ENCODE data around the gene RPRD1B.
A peak's percentile ranks its signal among the peaks of the same experiment; 100 is the strongest.

Gene RPRD1B

DNA sequence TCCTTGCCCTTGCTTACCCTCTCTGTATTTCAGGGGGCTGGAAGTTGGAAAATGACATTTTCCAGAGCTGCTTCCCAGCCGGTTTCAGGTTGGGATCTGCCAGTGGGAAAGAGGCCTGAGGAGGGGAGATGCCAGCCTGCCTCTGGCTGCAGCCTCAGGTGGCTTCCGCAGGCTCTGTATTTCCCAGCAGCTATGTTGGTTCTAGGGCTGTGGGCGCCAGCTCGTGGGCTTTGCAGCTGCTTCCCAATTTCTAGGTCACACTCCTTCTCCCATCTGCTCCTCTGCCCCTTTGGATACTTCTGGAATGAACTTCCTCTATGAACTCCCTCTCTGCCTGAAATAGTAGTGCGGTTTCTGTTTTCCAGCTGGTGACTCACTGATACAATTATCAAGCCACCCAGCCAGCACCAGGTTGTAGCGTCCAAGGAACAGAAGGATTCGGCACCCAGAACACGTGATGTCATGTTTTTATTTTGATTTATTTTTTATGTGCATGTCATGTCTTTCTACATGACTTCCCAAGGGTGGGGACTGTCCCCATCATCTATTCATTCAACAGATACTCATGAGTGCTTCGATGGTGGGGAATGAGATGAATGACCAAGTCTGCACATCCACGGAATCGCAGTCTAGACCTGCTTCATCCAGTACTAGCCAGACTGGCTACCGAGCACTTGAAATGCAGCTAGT, 93.5 kb downstream of the RPRD1B start:
- Histone ChIP-seq H3K9me3 (ENCODE audit: control insufficient read depth in 1 of 2, low read length in 2 of 2) (no peaks in the 10 kb centered on the region), H3K27me3 (ENCODE audit: control insufficient read depth in 1 of 2, insufficient read depth in 2 of 2, low read length in 2 of 2) (no peaks in the 10 kb centered on the region), H3K27ac (ENCODE audit: low read depth, low read length) (peak overlapping the region; percentile 61), H3K4me3 (ENCODE audit: low read depth in 1 of 2, low read length in 2 of 2) (no peak overlapping the region), H3K36me3 (ENCODE audit: control insufficient read depth in 1 of 2, insufficient read depth in 2 of 2, low read length in 2 of 2) (peaks cover 0 to 11% of the 10 kb centered on the region in 2 donors), H3K4me1 (ENCODE audit: control insufficient read depth in 1 of 2, insufficient read depth in 2 of 2, low read length in 2 of 2) (peaks cover 18 to 30% of the 10 kb centered on the region in 2 donors), H3K9ac (ENCODE audit: low read depth in 1 of 2, low read length in 2 of 2) (no peak overlapping the region)

DNA sequence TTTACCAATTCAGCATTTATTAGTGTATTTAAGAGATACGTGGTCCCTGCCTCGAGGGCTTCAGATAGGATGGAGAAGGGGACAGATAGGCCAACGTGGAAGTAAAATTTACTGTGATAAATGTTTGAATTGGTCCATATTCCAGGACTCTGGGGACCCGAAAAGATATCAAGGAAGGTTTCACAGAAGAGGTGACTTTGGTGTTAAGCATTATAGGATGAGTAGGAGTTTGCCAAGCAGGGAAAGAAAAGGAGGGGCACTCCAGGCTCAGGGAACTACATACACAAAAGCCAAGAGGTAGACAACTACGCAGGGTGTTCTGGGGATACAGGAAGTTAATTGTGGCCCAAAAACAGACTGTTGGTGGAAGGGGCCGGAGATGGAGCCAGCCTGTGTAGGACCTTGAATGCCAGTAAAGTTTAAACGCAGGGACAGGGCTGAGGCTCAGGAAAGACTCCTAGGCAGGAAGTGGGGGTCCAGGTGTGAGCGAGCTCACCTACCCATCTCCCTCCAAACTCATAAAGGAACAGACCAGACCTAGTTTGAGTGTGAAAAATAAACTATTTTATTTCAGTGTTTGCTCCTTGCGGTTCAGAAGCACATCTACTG, 94.5 kb downstream of the RPRD1B start:
- Histone ChIP-seq H3K4me1 (ENCODE audit: control insufficient read depth in 1 of 2, insufficient read depth in 2 of 2, low read length in 2 of 2) (peaks cover 18 to 30% of the 10 kb centered on the region in 2 donors), H3K4me3 (ENCODE audit: low read depth in 1 of 2, low read length in 2 of 2) (no peak overlapping the region), H3K9me3 (ENCODE audit: control insufficient read depth in 1 of 2, low read length in 2 of 2) (no peaks in the 10 kb centered on the region), H3K9ac (ENCODE audit: low read depth in 1 of 2, low read length in 2 of 2) (no peak overlapping the region), H3K36me3 (ENCODE audit: control insufficient read depth in 1 of 2, insufficient read depth in 2 of 2, low read length in 2 of 2) (peaks cover 0 to 11% of the 10 kb centered on the region in 2 donors), H3K27ac (ENCODE audit: low read depth, low read length) (no peak overlapping the region), H3K27me3 (ENCODE audit: control insufficient read depth in 1 of 2, insufficient read depth in 2 of 2, low read length in 2 of 2) (no peaks in the 10 kb centered on the region)

DNA sequence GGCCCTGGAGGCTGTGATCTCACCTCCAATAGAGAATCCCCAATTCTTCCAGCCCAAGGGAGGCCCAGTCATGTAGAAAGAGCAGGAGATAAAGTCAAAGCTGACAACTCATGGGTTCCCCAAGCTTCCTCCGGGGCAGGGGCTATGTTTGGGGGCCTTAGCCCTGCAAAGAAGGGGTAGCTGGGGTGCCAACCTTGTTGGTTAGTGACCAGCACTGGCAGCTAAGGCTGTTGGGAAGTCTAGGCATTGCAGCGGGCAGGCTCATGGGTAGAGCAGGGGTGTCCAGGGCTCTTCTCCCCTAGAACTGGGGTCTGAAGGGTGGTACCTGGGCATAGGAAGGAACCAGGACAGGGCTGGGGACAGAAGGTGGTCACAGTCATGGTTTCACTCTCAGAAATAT, 95.1 kb downstream of the RPRD1B start:
- peaks cover 18 to 26% of the 10 kb centered on the region in 2 donors for H3K4me1 ChIP-seq (ENCODE audit: control insufficient read depth in 1 of 2, insufficient read depth in 2 of 2, low read length in 2 of 2)
- no peak overlapping the region for H3K27ac ChIP-seq (ENCODE audit: low read depth, low read length)
- no peak overlapping the region for H3K4me3 ChIP-seq (ENCODE audit: low read depth in 1 of 2, low read length in 2 of 2)
- peaks cover 0 to 11% of the 10 kb centered on the region in 2 donors for H3K36me3 ChIP-seq (ENCODE audit: control insufficient read depth in 1 of 2, insufficient read depth in 2 of 2, low read length in 2 of 2)
- H3K9me3 ChIP-seq (ENCODE audit: control insufficient read depth in 1 of 2, low read length in 2 of 2) = no peaks in the 10 kb centered on the region
- H3K27me3 ChIP-seq (ENCODE audit: control insufficient read depth in 1 of 2, insufficient read depth in 2 of 2, low read length in 2 of 2) = no peaks in the 10 kb centered on the region
- no peak overlapping the region for H3K9ac ChIP-seq (ENCODE audit: low read depth in 1 of 2, low read length in 2 of 2)

DNA sequence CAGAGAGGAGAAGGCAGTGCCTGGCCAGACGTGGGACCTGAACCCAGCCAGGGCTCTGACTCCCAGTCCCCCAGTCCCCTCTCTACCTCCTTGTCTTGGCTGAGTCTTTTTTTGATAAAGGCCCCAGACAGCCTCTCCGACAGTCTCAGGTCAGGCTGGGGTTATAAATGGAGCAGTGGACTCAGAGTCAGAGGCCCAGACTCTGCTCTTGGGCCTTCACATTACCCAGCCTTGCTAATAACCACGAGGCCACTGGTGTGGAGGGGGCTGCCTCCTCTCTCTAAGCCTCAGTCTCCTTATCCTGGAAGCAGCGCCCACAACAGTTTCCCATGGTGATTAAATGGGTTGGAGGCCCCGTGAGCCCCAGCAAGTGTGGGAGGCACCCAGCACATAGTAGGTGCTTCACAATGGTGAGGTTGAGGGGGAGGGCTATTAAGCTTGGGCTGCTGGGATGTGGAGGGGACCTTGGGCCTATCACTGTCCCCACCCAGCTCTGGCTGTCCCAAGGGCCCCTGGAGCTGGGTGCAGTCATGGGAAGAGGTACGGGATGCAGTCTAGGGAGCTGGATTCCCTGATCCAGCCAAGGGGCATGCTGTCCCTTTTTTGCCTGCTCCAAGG, 95.8 kb downstream of the RPRD1B start:
- Histone ChIP-seq H3K36me3 (ENCODE audit: control insufficient read depth in 1 of 2, insufficient read depth in 2 of 2, low read length in 2 of 2) (peaks cover 0 to 11% of the 10 kb centered on the region in 2 donors), H3K27ac (ENCODE audit: low read depth, low read length) (no peak overlapping the region), H3K9ac (ENCODE audit: low read depth in 1 of 2, low read length in 2 of 2) (no peak overlapping the region), H3K4me1 (ENCODE audit: control insufficient read depth in 1 of 2, insufficient read depth in 2 of 2, low read length in 2 of 2) (peaks cover 18 to 26% of the 10 kb centered on the region in 2 donors), H3K27me3 (ENCODE audit: control insufficient read depth in 1 of 2, insufficient read depth in 2 of 2, low read length in 2 of 2) (no peaks in the 10 kb centered on the region), H3K4me3 (ENCODE audit: low read depth in 1 of 2, low read length in 2 of 2) (no peak overlapping the region), H3K9me3 (ENCODE audit: control insufficient read depth in 1 of 2, low read length in 2 of 2) (no peaks in the 10 kb centered on the region)

DNA sequence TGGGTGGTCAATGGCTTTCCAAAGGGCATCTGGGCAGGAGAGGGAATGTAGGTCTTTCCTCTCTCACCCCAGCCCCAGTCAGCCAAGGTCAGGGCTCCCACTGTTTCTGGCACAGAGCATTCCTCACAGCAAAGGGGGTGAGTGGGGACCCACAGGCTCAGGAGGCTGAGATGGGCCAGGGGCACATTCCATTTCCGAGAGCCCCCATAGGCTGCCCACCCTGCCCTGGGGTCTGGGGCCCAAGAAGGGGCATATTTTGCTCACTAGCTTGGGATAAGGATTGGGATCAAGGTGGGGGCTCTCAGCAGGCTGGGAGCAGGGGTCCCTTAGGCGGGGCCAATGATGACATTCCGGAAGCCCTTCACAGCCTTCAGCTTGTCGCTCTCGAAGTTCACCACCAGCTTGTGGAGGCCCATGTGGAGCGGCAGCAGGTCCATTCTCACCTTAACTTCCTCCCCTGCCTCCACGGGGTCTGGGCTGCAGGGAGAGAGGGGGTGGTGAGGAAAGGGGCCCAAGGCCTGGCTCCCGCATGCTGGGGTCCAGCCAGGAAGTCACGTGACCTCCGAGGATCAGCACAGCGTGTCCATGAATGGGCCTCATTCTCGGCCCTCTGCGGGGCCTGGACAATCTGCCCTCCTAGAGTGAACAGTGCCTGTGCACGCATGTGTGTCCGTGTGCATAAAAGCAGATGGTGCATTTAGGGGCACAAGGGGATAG, 96.5 kb downstream of the RPRD1B start:
- Histone ChIP-seq H3K4me1 (ENCODE audit: control insufficient read depth in 1 of 2, insufficient read depth in 2 of 2, low read length in 2 of 2) (peaks cover 18 to 23% of the 10 kb centered on the region in 2 donors), H3K9me3 (ENCODE audit: control insufficient read depth in 1 of 2, low read length in 2 of 2) (no peaks in the 10 kb centered on the region), H3K9ac (ENCODE audit: low read depth in 1 of 2, low read length in 2 of 2) (no peak overlapping the region), H3K36me3 (ENCODE audit: control insufficient read depth in 1 of 2, insufficient read depth in 2 of 2, low read length in 2 of 2) (peaks cover 0 to 11% of the 10 kb centered on the region in 2 donors), H3K27ac (ENCODE audit: low read depth, low read length) (no peak overlapping the region), H3K4me3 (ENCODE audit: low read depth in 1 of 2, low read length in 2 of 2) (no peak overlapping the region), H3K27me3 (ENCODE audit: control insufficient read depth in 1 of 2, insufficient read depth in 2 of 2, low read length in 2 of 2) (no peaks in the 10 kb centered on the region)

DNA sequence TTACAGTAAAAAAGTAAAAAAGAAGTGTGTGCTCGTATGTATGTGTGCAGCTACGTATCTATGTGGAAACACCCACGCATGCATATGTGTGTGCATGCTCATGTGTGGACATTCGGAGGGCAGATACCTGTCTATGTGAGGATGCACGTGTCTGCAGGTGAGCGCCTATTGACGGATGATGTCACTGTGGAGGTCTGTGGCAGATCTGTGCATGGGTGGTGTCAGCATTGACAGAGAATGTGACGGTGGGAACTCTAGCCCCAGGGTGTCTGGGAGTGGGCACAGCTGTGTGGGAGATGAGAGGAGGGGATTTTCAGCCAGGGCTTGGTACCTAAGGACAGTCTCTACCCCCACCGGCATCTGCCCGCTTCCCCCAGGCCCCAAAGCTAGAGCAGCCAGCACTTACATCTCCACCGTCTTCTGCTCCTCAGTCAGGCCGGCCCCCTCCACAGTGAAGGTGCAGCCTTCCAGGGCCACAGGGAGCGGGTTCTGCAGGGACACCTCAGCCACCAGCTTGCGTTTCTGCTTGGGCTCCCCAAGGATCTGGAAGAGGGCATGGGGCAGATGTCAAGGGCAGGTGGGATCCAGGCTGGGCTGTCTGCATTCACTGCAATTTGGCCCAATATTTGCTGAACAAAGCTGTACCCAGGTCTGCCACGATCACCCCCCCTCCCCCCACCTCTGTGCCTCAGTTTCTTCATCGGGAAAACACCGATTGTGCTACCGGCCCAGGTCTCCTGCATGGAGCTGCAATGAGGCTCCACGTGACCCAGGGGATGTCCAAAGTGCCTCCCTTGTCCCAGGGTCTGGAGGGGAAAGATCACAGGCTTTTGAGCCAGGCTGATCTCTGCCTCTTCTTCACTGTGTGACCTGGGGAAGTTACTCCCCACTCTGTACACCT, 97.4 kb downstream of the RPRD1B start:
- Histone ChIP-seq H3K9me3 (ENCODE audit: control insufficient read depth in 1 of 2, low read length in 2 of 2) (no peaks in the 10 kb centered on the region), H3K27me3 (ENCODE audit: control insufficient read depth in 1 of 2, insufficient read depth in 2 of 2, low read length in 2 of 2) (no peaks in the 10 kb centered on the region), H3K9ac (ENCODE audit: low read depth in 1 of 2, low read length in 2 of 2) (no peak overlapping the region), H3K27ac (ENCODE audit: low read depth, low read length) (no peak overlapping the region), H3K4me3 (ENCODE audit: low read depth in 1 of 2, low read length in 2 of 2) (no peak overlapping the region), H3K4me1 (ENCODE audit: control insufficient read depth in 1 of 2, insufficient read depth in 2 of 2, low read length in 2 of 2) (peaks cover 11 to 16% of the 10 kb centered on the region in 2 donors), H3K36me3 (ENCODE audit: control insufficient read depth in 1 of 2, insufficient read depth in 2 of 2, low read length in 2 of 2) (peaks cover 0 to 11% of the 10 kb centered on the region in 2 donors)

DNA sequence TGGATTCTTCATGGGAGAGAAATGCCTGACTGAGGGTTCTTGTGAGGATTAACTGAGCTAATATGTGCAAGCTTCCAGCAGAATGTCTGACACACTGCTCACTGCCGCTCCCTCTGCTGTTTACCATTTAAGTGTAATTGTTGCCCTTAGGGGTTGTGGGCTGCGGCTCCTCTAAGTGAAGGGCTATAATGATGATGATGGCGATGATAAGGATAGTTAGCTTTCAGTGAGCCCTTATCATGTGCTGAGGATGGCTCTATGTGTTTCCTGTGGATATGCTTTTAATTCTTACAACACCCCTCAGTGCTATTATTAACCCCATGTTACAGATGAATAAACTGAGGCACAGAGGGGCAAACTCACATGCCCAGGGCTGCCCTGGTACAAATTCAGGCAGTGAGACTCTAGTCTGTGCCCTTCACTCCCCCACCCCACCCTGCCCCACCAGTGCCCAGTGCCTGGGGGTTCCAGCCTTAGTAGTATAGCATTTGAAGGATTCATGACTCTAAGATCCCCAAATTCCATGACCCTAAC, 98.1 kb downstream of the RPRD1B start:
- Histone ChIP-seq H3K4me1 (ENCODE audit: control insufficient read depth in 1 of 2, insufficient read depth in 2 of 2, low read length in 2 of 2) (peaks cover 4 to 9% of the 10 kb centered on the region in 2 donors), H3K9me3 (ENCODE audit: control insufficient read depth in 1 of 2, low read length in 2 of 2) (no peaks in the 10 kb centered on the region), H3K27me3 (ENCODE audit: control insufficient read depth in 1 of 2, insufficient read depth in 2 of 2, low read length in 2 of 2) (no peaks in the 10 kb centered on the region), H3K9ac (ENCODE audit: low read depth in 1 of 2, low read length in 2 of 2) (no peak overlapping the region), H3K27ac (ENCODE audit: low read depth, low read length) (no peak overlapping the region), H3K4me3 (ENCODE audit: low read depth in 1 of 2, low read length in 2 of 2) (no peak overlapping the region), H3K36me3 (ENCODE audit: control insufficient read depth in 1 of 2, insufficient read depth in 2 of 2, low read length in 2 of 2) (peaks cover 2 to 11% of the 10 kb centered on the region in 2 donors)

DNA sequence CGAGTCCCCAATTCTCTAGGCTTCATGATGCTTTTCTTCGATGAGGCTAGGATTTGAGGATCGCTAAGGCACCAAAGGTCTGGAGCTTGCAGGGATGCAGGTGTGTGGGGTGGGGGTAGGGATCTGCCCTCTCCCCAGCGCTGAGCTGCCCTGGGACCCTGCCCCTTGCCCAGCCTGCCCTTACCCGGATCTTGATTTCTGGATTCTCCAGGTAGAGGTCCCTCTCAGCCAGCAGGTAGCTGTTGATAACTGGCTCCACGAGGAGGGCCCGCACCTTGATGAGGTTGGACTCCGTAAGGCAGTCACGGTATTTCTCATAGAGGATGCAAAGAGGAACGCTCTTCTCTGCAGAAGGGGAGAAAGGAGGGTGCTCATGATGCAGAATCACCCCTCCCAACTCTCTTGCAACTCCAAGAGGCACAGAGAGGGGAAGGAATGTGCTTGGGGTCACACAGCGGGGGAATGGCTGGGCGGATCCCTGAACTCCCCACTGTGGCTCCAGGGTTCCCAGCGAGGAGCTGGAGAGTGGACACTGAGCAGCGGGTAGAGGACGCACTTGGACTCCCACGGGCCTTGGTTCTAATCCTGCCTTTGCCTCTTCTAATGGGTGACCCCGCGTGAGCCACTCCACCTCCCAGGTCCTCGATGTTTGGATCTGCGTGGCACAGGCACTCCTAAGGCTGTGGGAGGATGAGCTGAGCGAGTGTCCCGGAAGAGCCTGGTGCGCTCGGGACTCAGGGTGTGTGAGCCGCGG, 98.8 kb downstream of the RPRD1B start:
- no peaks in the 10 kb centered on the region for H3K27me3 ChIP-seq (ENCODE audit: control insufficient read depth in 1 of 2, insufficient read depth in 2 of 2, low read length in 2 of 2)
- H3K9me3 ChIP-seq (ENCODE audit: control insufficient read depth in 1 of 2, low read length in 2 of 2) = no peaks in the 10 kb centered on the region
- H3K9ac ChIP-seq (ENCODE audit: low read depth in 1 of 2, low read length in 2 of 2) = no peak overlapping the region
- H3K36me3 ChIP-seq (ENCODE audit: control insufficient read depth in 1 of 2, insufficient read depth in 2 of 2, low read length in 2 of 2) = peaks cover 5 to 11% of the 10 kb centered on the region in 2 donors
- H3K4me1 ChIP-seq (ENCODE audit: control insufficient read depth in 1 of 2, insufficient read depth in 2 of 2, low read length in 2 of 2) = peaks cover 0 to 2% of the 10 kb centered on the region in 2 donors
- no peak overlapping the region for H3K4me3 ChIP-seq (ENCODE audit: low read depth in 1 of 2, low read length in 2 of 2)
- no peak overlapping the region for H3K27ac ChIP-seq (ENCODE audit: low read depth, low read length)

All from duodenal mucosa (tissue), 2 donors.